ENCODE data around the gene RBM45.

The RBM45 gene

DNA sequence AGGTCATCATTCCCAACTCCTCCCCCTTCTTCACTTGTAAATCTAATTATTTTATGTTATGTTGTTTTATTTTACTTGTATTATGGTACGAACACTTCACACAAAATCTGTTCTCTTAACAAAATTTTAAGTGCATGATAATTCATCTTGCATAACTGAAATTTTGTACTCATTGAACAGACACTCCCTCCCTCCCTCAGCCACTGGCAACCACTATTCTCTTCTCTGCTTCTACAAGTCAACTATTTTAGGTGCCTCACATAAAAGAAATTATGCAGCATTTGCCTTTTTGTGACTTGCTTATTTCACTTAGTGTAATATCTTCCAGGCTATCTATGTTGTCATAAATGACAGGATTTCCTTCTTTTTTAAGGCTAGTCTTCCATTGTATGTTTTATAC, 51.7 kb downstream of the RBM45 start:
- no peak for DNase-seq

DNA sequence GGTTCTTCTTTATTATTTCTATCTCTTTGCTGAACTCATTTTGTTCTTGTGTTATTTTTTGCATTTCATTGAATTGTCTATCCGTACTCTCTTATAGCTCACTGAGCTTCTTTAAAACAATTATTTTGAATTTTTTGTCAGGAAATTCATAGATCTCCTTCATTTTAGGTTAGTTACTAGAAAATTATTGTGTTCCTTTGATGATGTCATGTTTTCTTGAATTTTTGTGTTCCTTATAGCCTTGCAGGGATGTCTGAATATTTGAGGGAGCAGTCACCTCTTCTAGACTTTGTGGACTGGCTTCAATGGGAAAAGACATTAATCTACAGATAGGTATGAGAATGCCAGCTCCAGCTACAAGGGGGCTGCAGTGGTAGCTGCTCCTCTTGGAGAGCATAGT, 61.4 kb downstream of the RBM45 start:
- no peak for DNase-seq

GRCh38 chr2:178177066-178177679, 64.9 kb downstream of the RBM45 start:
- no peak for DNase-seq

All from effector CD4-positive, alpha-beta T cell (primary cell).